ENCODE data around the gene EBLN2.
"Not testable (repeated sequence)": the region's sequence is repeated elsewhere in the genome, so short reads cannot be mapped to it uniquely, and the experiment has no call there.

Gene EBLN2

GRCh38 chr3:73060302-73060723, 1.1 kb upstream of the EBLN2 start:
- no peak for DNase-seq (ENCODE audit: low spot score)

- not testable (repeated sequence) for DNase-seq (ENCODE audit: low spot score)
Observed at GRCh38 chr3:73066243-73066642, 4.8 kb downstream of the EBLN2 start.

- DNase-seq (ENCODE audit: low spot score): no peak
Observed at GRCh38 chr3:73068419-73068818, 7.0 kb downstream of the EBLN2 start.

- no peak for DNase-seq (ENCODE audit: low spot score)
Observed at GRCh38 chr3:73069187-73069586, 7.7 kb downstream of the EBLN2 start.

GRCh38 chr3:73069775-73070444, 8.5 kb downstream of the EBLN2 start:
- DNase-seq (ENCODE audit: low spot score): no peak

GRCh38 chr3:73070675-73071575, 9.5 kb downstream of the EBLN2 start:
- DNase-seq (ENCODE audit: low spot score): no peak

- DNase-seq (ENCODE audit: low spot score): no peak
Observed at GRCh38 chr3:73071952-73072351, 10.5 kb downstream of the EBLN2 start.

GRCh38 chr3:73072634-73073033, 11.2 kb downstream of the EBLN2 start:
- DNase-seq (ENCODE audit: low spot score): no peak

GRCh38 chr3:73073091-73073707, 11.7 kb downstream of the EBLN2 start:
- DNase-seq (ENCODE audit: low spot score): no peak

- no peak for DNase-seq (ENCODE audit: low spot score)
Observed at GRCh38 chr3:73074781-73075180, 13.3 kb downstream of the EBLN2 start.

GRCh38 chr3:73080216-73080966, 18.9 kb downstream of the EBLN2 start:
- no peak for DNase-seq (ENCODE audit: low spot score)

GRCh38 chr3:73081140-73081539, 19.7 kb downstream of the EBLN2 start:
- no peak for DNase-seq (ENCODE audit: low spot score)

- no peak for DNase-seq (ENCODE audit: low spot score)
Observed at GRCh38 chr3:73084170-73084569, 22.7 kb downstream of the EBLN2 start.

- peak; percentile 63 for DNase-seq (ENCODE audit: low spot score)
Observed at GRCh38 chr3:73086071-73086494, 24.6 kb downstream of the EBLN2 start.

- peak; percentile 39 for DNase-seq (ENCODE audit: low spot score)
Observed at GRCh38 chr3:73094129-73094528, 32.7 kb downstream of the EBLN2 start.

- peak; percentile 63 for DNase-seq (ENCODE audit: low spot score)
Observed at GRCh38 chr3:73094951-73095350, 33.5 kb downstream of the EBLN2 start.

GRCh38 chr3:73096169-73096568, 34.7 kb downstream of the EBLN2 start:
- DNase-seq (ENCODE audit: low spot score): no peak

- no peak for DNase-seq (ENCODE audit: low spot score)
Observed at GRCh38 chr3:73098026-73098425, 36.6 kb downstream of the EBLN2 start.

GRCh38 chr3:73098873-73099272, 37.4 kb downstream of the EBLN2 start:
- DNase-seq (ENCODE audit: low spot score): no peak

GRCh38 chr3:73100741-73101559, 39.5 kb downstream of the EBLN2 start:
- DNase-seq (ENCODE audit: low spot score): peak; percentile 91

GRCh38 chr3:73101881-73102280, 40.4 kb downstream of the EBLN2 start:
- DNase-seq (ENCODE audit: low spot score): no peak
